Measurements from ENCODE around the gene SLC10A3.

Gene SLC10A3

GRCh38 chrX:154458116-154458953 is 32.1 kb downstream of the SLC10A3 start, which contains the start of gene PLXNA3:
Gene PLXNA3, plus strand, starts transcription at chrX:154458281. Its CDS starts 1,903 bp downstream, at chrX:154460184.
- peak within 1 kb of the TSS; percentile 55 for H3K4me3 ChIP-seq (replicated peaks; ENCODE audit: low read depth, low read length)
- no peak for TF ChIP-seq CTCF (IDR thresholded peaks at IDR 0.05; ENCODE audit: low read depth, low read length, missing control alignments)
- DNase-seq (ENCODE audit: extremely low read depth, low read depth) = no peak

GRCh38 chrX:154457491-154458115 is 32.8 kb downstream of the SLC10A3 start:
- DNase-seq (ENCODE audit: extremely low read depth, low read depth) = no peak
- TF ChIP-seq CTCF (IDR thresholded peaks at IDR 0.05; ENCODE audit: low read depth, low read length, missing control alignments) = no peak
- H3K4me3 ChIP-seq (replicated peaks; ENCODE audit: low read depth, low read length) = peak overlapping the region; percentile 36

- no peak for TF ChIP-seq CTCF (IDR thresholded peaks at IDR 0.05; ENCODE audit: low read depth, low read length, missing control alignments)
- no peak for DNase-seq (ENCODE audit: extremely low read depth, low read depth)
- no peak overlapping the region for H3K4me3 ChIP-seq (replicated peaks; ENCODE audit: low read depth, low read length)
These were observed 37.6 kb downstream of the SLC10A3 start for GRCh38 chrX:154452823-154453222.

GRCh38 chrX:154450312-154450711 is 40.1 kb downstream of the SLC10A3 start:
- DNase-seq (ENCODE audit: extremely low read depth, low read depth) = no peak
- no peak overlapping the region for H3K4me3 ChIP-seq (replicated peaks; ENCODE audit: low read depth, low read length)
- no peak for TF ChIP-seq CTCF (IDR thresholded peaks at IDR 0.05; ENCODE audit: low read depth, low read length, missing control alignments)

- no peak for DNase-seq (ENCODE audit: extremely low read depth, low read depth)
- TF ChIP-seq CTCF (IDR thresholded peaks at IDR 0.05; ENCODE audit: low read depth, low read length, missing control alignments) = no peak
- no peak overlapping the region for H3K4me3 ChIP-seq (replicated peaks; ENCODE audit: low read depth, low read length)
These were observed 40.8 kb downstream of the SLC10A3 start for GRCh38 chrX:154449618-154450017.

- DNase-seq (ENCODE audit: extremely low read depth, low read depth) = no peak
- no peak for TF ChIP-seq CTCF (IDR thresholded peaks at IDR 0.05; ENCODE audit: low read depth, low read length, missing control alignments)
- no peak overlapping the region for H3K4me3 ChIP-seq (replicated peaks; ENCODE audit: low read depth, low read length)
These were observed 41.9 kb downstream of the SLC10A3 start for GRCh38 chrX:154448484-154448883.
